Type B pancreatic cell (in vitro differentiated cells): ENCODE results near the gene IL33. TPM values are rescaled to one million over a fixed set of nuclear protein-coding genes. Genes with fewer than 3 reads are reported as not detected.
A peak's percentile ranks its signal among the peaks of the same experiment; 100 is the strongest.
"Not testable (repeated sequence)": the region's sequence is repeated elsewhere in the genome, so short reads cannot be mapped to it uniquely, and the experiment has no call there.

Experiments
- DNase-seq: peaks from one replicate; pipeline ENCODE4 v3.0.0; 2021; ENCODE audit warnings: mixed read lengths; ENCODE audit not compliant: unreplicated experiment; ENCODE audit errors: extremely low spot score
- H3K27ac Mint-ChIP-seq: 2 replicates; pipeline ENCODE4 v1.8.0; 2021; ENCODE audit warnings: mild to moderate bottlenecking, mixed read lengths
- H3K27me3 Mint-ChIP-seq: 2 replicates; pipeline ENCODE4 v1.8.0; 2021; ENCODE audit warnings: mixed read lengths
- H3K36me3 Mint-ChIP-seq: 2 replicates; pipeline ENCODE4 v1.8.0; 2021; ENCODE audit warnings: mixed read lengths
- H3K4me1 Mint-ChIP-seq: one replicate; pipeline ENCODE4 v1.8.0; 2021; ENCODE audit warnings: mixed read lengths; ENCODE audit not compliant: unreplicated experiment
- H3K4me3 Mint-ChIP-seq: 2 replicates; pipeline ENCODE4 v1.8.0; 2021; ENCODE audit warnings: mild to moderate bottlenecking, mixed read lengths
- H3K9me3 Mint-ChIP-seq: 2 replicates; pipeline ENCODE4 v1.8.0; 2021; ENCODE audit warnings: mixed read lengths
- CTCF ChIP-seq: fragments of 200-600 bp; sonication (generic); conservative IDR thresholded peaks from 2 replicates; pipeline ENCODE4 v1.5.0; 2021; ENCODE audit warnings: antibody characterized with exemption, mild to moderate bottlenecking
- long read RNA-seq: library from polyadenylated mRNA; unstranded; transcript quantifications from one replicate; pipeline ENCODE4 v2.0.0, GENCODE V29; 2020
- total RNA-seq: library from RNA; stranded (reverse); gene quantifications from 2 replicates; pipeline ENCODE4 v1.2.1, GENCODE V29; 2021; ENCODE audit warnings: low replicate concordance

IL33 gene
- total RNA-seq: 0.67 and 13.3 TPM in 2 replicates
- long read RNA-seq, partial matches to known transcripts: 0 of 1 reads
- long read RNA-seq, other reads (novel, unspliced or antisense): 1 of 1 reads

GRCh38 chr9:6215562-6215961 is at the start of gene IL33:
Gene IL33, plus strand, starts transcription at chr9:6215807. Its CDS starts 25,888 bp downstream, at chr9:6241695.
- H3K9me3 Mint-ChIP-seq: no peaks in the 10 kb centered on the region
- peaks cover 7% of the 10 kb centered on the region for H3K4me1 Mint-ChIP-seq

GRCh38 chr9:6171667-6172066 is 43.9 kb upstream of the IL33 start:
- Mint-ChIP-seq H3K9me3 (peaks cover 20% of the 10 kb centered on the region), H3K4me3 (no peak overlapping the region)

More at GRCh38 chr9:6215562-6215961, at the start of gene IL33:
- no peak for DNase-seq
- Mint-ChIP-seq H3K4me3 (no peak within 1 kb of the TSS), H3K27me3 (no peaks in the 10 kb centered on the region), H3K27ac (no peak within 1 kb of the TSS), H3K36me3 (no peaks in the 10 kb centered on the region)
- no peak for TF ChIP-seq CTCF

GRCh38 chr9:6173914-6174313 is 41.7 kb upstream of the IL33 start:
- no peaks in the 10 kb centered on the region for H3K4me1 Mint-ChIP-seq
- no peak for DNase-seq
- no peaks in the 10 kb centered on the region for H3K27me3 Mint-ChIP-seq
- H3K9me3 Mint-ChIP-seq: peaks cover 22% of the 10 kb centered on the region
- TF ChIP-seq CTCF: no peak
- no peaks in the 10 kb centered on the region for H3K36me3 Mint-ChIP-seq
- no peak overlapping the region for H3K27ac Mint-ChIP-seq
- H3K4me3 Mint-ChIP-seq: no peak overlapping the region

More at GRCh38 chr9:6171667-6172066, 43.9 kb upstream of the IL33 start:
- no peak for TF ChIP-seq CTCF
- Mint-ChIP-seq H3K36me3 (no peaks in the 10 kb centered on the region), H3K4me1 (no peaks in the 10 kb centered on the region), H3K27ac (no peak overlapping the region), H3K27me3 (no peaks in the 10 kb centered on the region)
- no peak for DNase-seq

- not testable (repeated sequence) for H3K27ac Mint-ChIP-seq
Observed at GRCh38 chr9:6182549-6183226, 32.9 kb upstream of the IL33 start.

GRCh38 chr9:6183227-6183551 is 32.4 kb upstream of the IL33 start:
- Mint-ChIP-seq H3K4me3 (peak overlapping the region; percentile 67), H3K36me3 (no peaks in the 10 kb centered on the region), H3K27ac (no peak overlapping the region), H3K4me1 (no peaks in the 10 kb centered on the region), H3K9me3 (no peaks in the 10 kb centered on the region), H3K27me3 (no peaks in the 10 kb centered on the region)
- TF ChIP-seq CTCF: no peak
- no peak for DNase-seq

More at GRCh38 chr9:6182549-6183226, 32.9 kb upstream of the IL33 start:
- H3K9me3 Mint-ChIP-seq, H3K27me3 Mint-ChIP-seq, H3K4me1 Mint-ChIP-seq, DNase-seq, H3K36me3 Mint-ChIP-seq: not testable (repeated sequence)
- H3K4me3 Mint-ChIP-seq: peak overlapping the region; percentile 67

GRCh38 chr9:6183627-6184026 is 32.0 kb upstream of the IL33 start:
- no peak overlapping the region for H3K4me3 Mint-ChIP-seq
- H3K27me3 Mint-ChIP-seq: no peaks in the 10 kb centered on the region
- H3K9me3 Mint-ChIP-seq: no peaks in the 10 kb centered on the region
- DNase-seq: no peak
- TF ChIP-seq CTCF: no peak
- H3K36me3 Mint-ChIP-seq: no peaks in the 10 kb centered on the region
- H3K4me1 Mint-ChIP-seq: no peaks in the 10 kb centered on the region
- H3K27ac Mint-ChIP-seq: no peak overlapping the region
